Measurements from ENCODE around the gene NUSAP1. TPM values are rescaled to one million over a fixed set of nuclear protein-coding genes. Genes with fewer than 3 reads are reported as not detected.
"Not testable (repeated sequence)": the region's sequence is repeated elsewhere in the genome, so short reads cannot be mapped to it uniquely, and the experiment has no call there.

The NUSAP1 gene
- total RNA-seq, result 39.2 TPM
- 10 to 100 TPM; 29.4 to 55.4 (median 44.8) TPM for polyA plus RNA-seq (ENCODE audit: insufficient read depth in 1 of 8, insufficient read length in 8 of 8, low replicate concordance in 1 of 8)
- long read RNA-seq, donor 1, transcript NUSAP1-208 (11 exons, 1,629 nt), result major isoform, 5 of 39 reads
- long read RNA-seq, donor 1, partial matches to known transcripts, result 28 of 39 reads
- long read RNA-seq, donor 1, other reads (novel, unspliced or antisense), result 0 of 39 reads
- long read RNA-seq, donor 2, partial matches to known transcripts, result 0 of 2 reads
- long read RNA-seq, donor 2, other reads (novel, unspliced or antisense), result 0 of 2 reads
- long read RNA-seq, donor 3, partial matches to known transcripts, result 0 of 4 reads
- long read RNA-seq, donor 3, other reads (novel, unspliced or antisense), result 0 of 4 reads
- long read RNA-seq, donor 4, partial matches to known transcripts, result 15 of 18 reads
- long read RNA-seq, donor 4, other reads (novel, unspliced or antisense), result 0 of 18 reads
- long read RNA-seq, donor 5, transcript NUSAP1-208 (11 exons, 1,629 nt), result minor isoform, 5 of 72 reads
- long read RNA-seq, donor 5, transcript NUSAP1-202 (11 exons, 2,274 nt), result major isoform, 8 of 72 reads
- long read RNA-seq, donor 5, partial matches to known transcripts, result 40 of 72 reads
- long read RNA-seq, donor 5, other reads (novel, unspliced or antisense), result 8 of 72 reads
- long read RNA-seq, donor 6, transcript NUSAP1-202 (11 exons, 2,274 nt), result major isoform, 5 of 77 reads
- long read RNA-seq, donor 6, partial matches to known transcripts, result 67 of 77 reads
- long read RNA-seq, donor 6, other reads (novel, unspliced or antisense), result 0 of 77 reads
- long read RNA-seq, donor 7, partial matches to known transcripts, result 51 of 58 reads
- long read RNA-seq, donor 7, other reads (novel, unspliced or antisense), result 0 of 58 reads
- long read RNA-seq, donor 8, transcript NUSAP1-208 (11 exons, 1,629 nt), result major isoform, 5 of 51 reads
- long read RNA-seq, donor 8, partial matches to known transcripts, result 37 of 51 reads
- long read RNA-seq, donor 8, other reads (novel, unspliced or antisense), result 0 of 51 reads
- long read RNA-seq, donor 9, partial matches to known transcripts, result 0 of 2 reads
- long read RNA-seq, donor 9, other reads (novel, unspliced or antisense), result 0 of 2 reads
- long read RNA-seq, donor 10, partial matches to known transcripts, result 14 of 28 reads
- long read RNA-seq, donor 10, other reads (novel, unspliced or antisense), result 0 of 28 reads
- long read RNA-seq, donor 11, partial matches to known transcripts, result 0 of 1 reads
- long read RNA-seq, donor 11, other reads (novel, unspliced or antisense), result 0 of 1 reads

- peaks cover 7% of the 10 kb centered on the region for H3K36me3 ChIP-seq (ENCODE audit: control insufficient read depth, insufficient read depth, low read length)
- 0% methylated on average over 64 of the region's 64 CpGs for WGBS (ENCODE audit: insufficient coverage)
- DNase-seq, result peak; percentile 100
- no peaks in the 10 kb centered on the region for H3K27me3 ChIP-seq (ENCODE audit: control insufficient read depth, insufficient read depth, low read length)
- no peaks in the 10 kb centered on the region for H3K9me3 ChIP-seq (replicated peaks; ENCODE audit: control insufficient read depth, low read depth, low read length)
- peak within 1 kb of the TSS; percentile 92 for H3K27ac ChIP-seq (ENCODE audit: low read length)
- peaks cover 12% of the 10 kb centered on the region for H3K4me1 ChIP-seq (ENCODE audit: control insufficient read depth, insufficient read depth, low read length)
- peak within 1 kb of the TSS; percentile 98 for H3K4me3 ChIP-seq (ENCODE audit: low read length)
Observed at GRCh38 chr15:41332194-41333025, at the start of gene NUSAP1, which contains the start of gene OIP5. NUSAP1 (plus strand) TSS chr15:41332881; CDS start chr15:41332958, 77 bp downstream. OIP5 (minus strand) TSS chr15:41332591; CDS start chr15:41332561, 30 bp downstream.

GRCh38 chr15:41282980-41283652, 49.6 kb upstream of the NUSAP1 start:
- WGBS (ENCODE audit: insufficient coverage), result 66% methylated on average over 9 of the region's 19 CpGs
- H3K36me3 ChIP-seq (ENCODE audit: control insufficient read depth, insufficient read depth, low read length), result peaks cover 28% of the 10 kb centered on the region

GRCh38 chr15:41283653-41284426, 48.8 kb upstream of the NUSAP1 start:
- peak overlapping the region; percentile 94 for H3K27ac ChIP-seq (ENCODE audit: low read length)
- peaks cover 35% of the 10 kb centered on the region for H3K36me3 ChIP-seq (ENCODE audit: control insufficient read depth, insufficient read depth, low read length)
- H3K27me3 ChIP-seq (ENCODE audit: control insufficient read depth, insufficient read depth, low read length), result no peaks in the 10 kb centered on the region
- H3K4me3 ChIP-seq (ENCODE audit: low read length), result peak overlapping the region; percentile 97
- DNase-seq, result peak; percentile 100
- H3K4me1 ChIP-seq (ENCODE audit: control insufficient read depth, insufficient read depth, low read length), result peaks cover 10% of the 10 kb centered on the region
- WGBS (ENCODE audit: insufficient coverage), result under 1% methylated on average over 44 of the region's 61 CpGs
- H3K9me3 ChIP-seq (replicated peaks; ENCODE audit: control insufficient read depth, low read depth, low read length), result no peaks in the 10 kb centered on the region

More at GRCh38 chr15:41282980-41283652, 49.6 kb upstream of the NUSAP1 start:
- not testable (repeated sequence) for H3K9me3 ChIP-seq (replicated peaks; ENCODE audit: control insufficient read depth, low read depth, low read length); H3K4me1 ChIP-seq (ENCODE audit: control insufficient read depth, insufficient read depth, low read length); H3K27me3 ChIP-seq (ENCODE audit: control insufficient read depth, insufficient read depth, low read length)
- peak overlapping the region; percentile 97 for H3K4me3 ChIP-seq (ENCODE audit: low read length)
- peak; percentile 11 for DNase-seq
- peak overlapping the region; percentile 86 for H3K27ac ChIP-seq (ENCODE audit: low read length)

GRCh38 chr15:41284427-41285177, 48.1 kb upstream of the NUSAP1 start:
- WGBS (ENCODE audit: insufficient coverage), result 0% methylated on average over 5 of the region's 20 CpGs
- Histone ChIP-seq H3K4me3 (ENCODE audit: low read length) (peak overlapping the region; percentile 97), H3K36me3 (ENCODE audit: control insufficient read depth, insufficient read depth, low read length) (peaks cover 35% of the 10 kb centered on the region), H3K4me1 (ENCODE audit: control insufficient read depth, insufficient read depth, low read length) (peaks cover 10% of the 10 kb centered on the region), H3K27me3 (ENCODE audit: control insufficient read depth, insufficient read depth, low read length) (no peaks in the 10 kb centered on the region), H3K27ac (ENCODE audit: low read length) (peak overlapping the region; percentile 94), H3K9me3 (replicated peaks; ENCODE audit: control insufficient read depth, low read depth, low read length) (no peaks in the 10 kb centered on the region)
- peak; percentile 60 for DNase-seq

- Histone ChIP-seq H3K4me3 (ENCODE audit: low read length) (peak overlapping the region; percentile 97), H3K4me1 (ENCODE audit: control insufficient read depth, insufficient read depth, low read length) (peaks cover 10% of the 10 kb centered on the region), H3K9me3 (replicated peaks; ENCODE audit: control insufficient read depth, low read depth, low read length) (no peaks in the 10 kb centered on the region), H3K27me3 (ENCODE audit: control insufficient read depth, insufficient read depth, low read length) (no peaks in the 10 kb centered on the region), H3K36me3 (ENCODE audit: control insufficient read depth, insufficient read depth, low read length) (peaks cover 33% of the 10 kb centered on the region), H3K27ac (ENCODE audit: low read length) (peak overlapping the region; percentile 94)
- WGBS (ENCODE audit: insufficient coverage), result 11% methylated on average over 6 of the region's 7 CpGs
- DNase-seq, result no peak
Observed at GRCh38 chr15:41285285-41285684, 47.4 kb upstream of the NUSAP1 start.

- H3K4me1 ChIP-seq (ENCODE audit: control insufficient read depth, insufficient read depth, low read length), result peaks cover 10% of the 10 kb centered on the region
Observed at GRCh38 chr15:41286665-41287333, 45.9 kb upstream of the NUSAP1 start.

GRCh38 chr15:41288464-41288863, 44.2 kb upstream of the NUSAP1 start:
- peaks cover 37% of the 10 kb centered on the region for H3K36me3 ChIP-seq (ENCODE audit: control insufficient read depth, insufficient read depth, low read length)
- no CpG with 5 or more reads among the region's 1 CpG for WGBS (ENCODE audit: insufficient coverage)
- no peak overlapping the region for H3K27ac ChIP-seq (ENCODE audit: low read length)
- H3K4me1 ChIP-seq (ENCODE audit: control insufficient read depth, insufficient read depth, low read length), result peaks cover 6% of the 10 kb centered on the region
- H3K4me3 ChIP-seq (ENCODE audit: low read length), result no peak overlapping the region
- H3K27me3 ChIP-seq (ENCODE audit: control insufficient read depth, insufficient read depth, low read length), result no peaks in the 10 kb centered on the region
- no peak for DNase-seq
- no peaks in the 10 kb centered on the region for H3K9me3 ChIP-seq (replicated peaks; ENCODE audit: control insufficient read depth, low read depth, low read length)

More at GRCh38 chr15:41286665-41287333, 45.9 kb upstream of the NUSAP1 start:
- Histone ChIP-seq H3K4me3 (ENCODE audit: low read length) (no peak overlapping the region), H3K27me3 (ENCODE audit: control insufficient read depth, insufficient read depth, low read length) (no peaks in the 10 kb centered on the region), H3K9me3 (replicated peaks; ENCODE audit: control insufficient read depth, low read depth, low read length) (no peaks in the 10 kb centered on the region), H3K36me3 (ENCODE audit: control insufficient read depth, insufficient read depth, low read length) (peaks cover 35% of the 10 kb centered on the region), H3K27ac (ENCODE audit: low read length) (no peak overlapping the region)
- DNase-seq, result no peak
- WGBS (ENCODE audit: insufficient coverage), result no CpG with 5 or more reads among the region's 6 CpGs

Measured in muscle of leg (tissue), 16 donors.